ENCODE data around the gene TGFB2.
A peak's percentile ranks its signal among the peaks of the same experiment; 100 is the strongest.

TGFB2 gene

GRCh38 chr1:218328769-218329168 is 16.4 kb upstream of the TGFB2 start:
- no peaks in the 10 kb centered on the region for H3K9me3 ChIP-seq (ENCODE audit: control insufficient read depth in 2 of 2, low read length in 2 of 2)
- H3K4me1 ChIP-seq (ENCODE audit: control insufficient read depth in 2 of 2, insufficient read depth in 2 of 2, low read length in 2 of 2), result no peaks in the 10 kb centered on the region

DNA sequence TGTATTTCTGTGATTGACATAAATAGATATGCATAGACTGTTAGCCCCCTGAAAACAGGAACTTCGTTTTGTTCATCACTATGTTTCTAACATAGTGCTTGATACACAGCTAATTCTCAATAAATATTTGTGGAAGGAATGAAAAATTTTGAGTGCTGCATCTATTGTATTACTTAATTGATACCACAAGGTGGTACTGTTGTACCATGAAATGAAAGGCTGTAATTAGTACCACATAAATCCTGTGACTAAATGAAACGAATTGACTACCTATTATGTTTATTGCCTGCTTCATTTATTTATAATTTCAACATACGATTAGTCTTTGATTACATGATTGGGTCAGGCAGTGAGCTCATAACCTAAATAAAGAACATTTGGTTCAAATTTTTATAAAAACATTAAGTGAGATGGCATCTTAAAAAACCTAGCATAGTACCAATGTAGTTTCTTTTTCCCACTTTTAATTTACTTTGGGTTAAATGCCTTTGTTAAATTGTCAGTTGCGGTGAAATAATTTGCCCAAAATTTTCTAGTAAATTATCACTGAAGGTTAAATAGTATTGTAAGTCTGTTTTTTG is 15.0 kb upstream of the TGFB2 start:
- Histone ChIP-seq H3K9me3 (ENCODE audit: control insufficient read depth in 2 of 2, low read length in 2 of 2) (no peaks in the 10 kb centered on the region), H3K27me3 (ENCODE audit: control insufficient read depth in 2 of 2, insufficient read depth in 2 of 2, low read length in 2 of 2) (no peaks in the 10 kb centered on the region), H3K36me3 (ENCODE audit: control insufficient read depth in 2 of 2, insufficient read depth in 2 of 2, low read length in 2 of 2) (no peaks in the 10 kb centered on the region), H3K4me3 (ENCODE audit: low read length in 2 of 2) (no peak overlapping the region), H3K9ac (ENCODE audit: low read depth in 1 of 2, low read length in 2 of 2) (no peak overlapping the region), H3K27ac (ENCODE audit: low read depth in 2 of 2, low read length in 2 of 2) (no peak overlapping the region), H3K4me1 (ENCODE audit: control insufficient read depth in 2 of 2, insufficient read depth in 2 of 2, low read length in 2 of 2) (no peaks in the 10 kb centered on the region)

More at GRCh38 chr1:218328769-218329168, 16.4 kb upstream of the TGFB2 start:
- Histone ChIP-seq H3K9ac (ENCODE audit: low read depth in 1 of 2, low read length in 2 of 2) (no peak overlapping the region), H3K27ac (ENCODE audit: low read depth in 2 of 2, low read length in 2 of 2) (no peak overlapping the region), H3K4me3 (ENCODE audit: low read length in 2 of 2) (no peak overlapping the region), H3K36me3 (ENCODE audit: control insufficient read depth in 2 of 2, insufficient read depth in 2 of 2, low read length in 2 of 2) (no peaks in the 10 kb centered on the region), H3K27me3 (ENCODE audit: control insufficient read depth in 2 of 2, insufficient read depth in 2 of 2, low read length in 2 of 2) (no peaks in the 10 kb centered on the region)

DNA sequence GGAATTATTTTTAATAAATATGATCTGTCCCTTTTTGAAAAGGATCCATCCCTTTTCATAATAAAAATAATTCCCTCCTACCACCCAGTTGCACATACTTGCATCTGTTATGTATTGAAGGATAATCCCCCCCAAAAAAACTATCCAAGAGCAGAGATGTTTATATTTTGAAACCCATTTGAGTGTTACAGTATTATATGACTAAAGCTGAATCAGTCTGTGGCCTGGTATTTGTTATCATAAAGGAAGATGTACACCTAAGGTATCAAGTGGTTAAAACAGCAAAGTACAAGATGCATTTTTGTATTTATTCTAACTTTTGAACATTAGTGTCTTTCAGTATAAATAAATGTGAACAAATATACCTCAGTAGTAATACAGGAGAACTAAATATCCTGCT is 12.7 kb upstream of the TGFB2 start:
- H3K9ac ChIP-seq (ENCODE audit: low read depth in 1 of 2, low read length in 2 of 2), result no peak overlapping the region
- H3K36me3 ChIP-seq (ENCODE audit: control insufficient read depth in 2 of 2, insufficient read depth in 2 of 2, low read length in 2 of 2), result no peaks in the 10 kb centered on the region
- no peaks in the 10 kb centered on the region for H3K4me1 ChIP-seq (ENCODE audit: control insufficient read depth in 2 of 2, insufficient read depth in 2 of 2, low read length in 2 of 2)
- no peaks in the 10 kb centered on the region for H3K27me3 ChIP-seq (ENCODE audit: control insufficient read depth in 2 of 2, insufficient read depth in 2 of 2, low read length in 2 of 2)
- no peaks in the 10 kb centered on the region for H3K9me3 ChIP-seq (ENCODE audit: control insufficient read depth in 2 of 2, low read length in 2 of 2)
- no peak overlapping the region for H3K27ac ChIP-seq (ENCODE audit: low read depth in 2 of 2, low read length in 2 of 2)
- H3K4me3 ChIP-seq (ENCODE audit: low read length in 2 of 2), result no peak overlapping the region

- Histone ChIP-seq H3K9ac (ENCODE audit: low read depth in 1 of 2, low read length in 2 of 2) (no peak overlapping the region), H3K27ac (ENCODE audit: low read depth in 2 of 2, low read length in 2 of 2) (no peak overlapping the region), H3K27me3 (ENCODE audit: control insufficient read depth in 2 of 2, insufficient read depth in 2 of 2, low read length in 2 of 2) (no peaks in the 10 kb centered on the region), H3K4me1 (ENCODE audit: control insufficient read depth in 2 of 2, insufficient read depth in 2 of 2, low read length in 2 of 2) (no peaks in the 10 kb centered on the region), H3K4me3 (ENCODE audit: low read length in 2 of 2) (no peak overlapping the region), H3K36me3 (ENCODE audit: control insufficient read depth in 2 of 2, insufficient read depth in 2 of 2, low read length in 2 of 2) (no peaks in the 10 kb centered on the region), H3K9me3 (ENCODE audit: control insufficient read depth in 2 of 2, low read length in 2 of 2) (no peaks in the 10 kb centered on the region)
These were observed 8.8 kb upstream of the TGFB2 start for GRCh38 chr1:218336328-218336727.

DNA sequence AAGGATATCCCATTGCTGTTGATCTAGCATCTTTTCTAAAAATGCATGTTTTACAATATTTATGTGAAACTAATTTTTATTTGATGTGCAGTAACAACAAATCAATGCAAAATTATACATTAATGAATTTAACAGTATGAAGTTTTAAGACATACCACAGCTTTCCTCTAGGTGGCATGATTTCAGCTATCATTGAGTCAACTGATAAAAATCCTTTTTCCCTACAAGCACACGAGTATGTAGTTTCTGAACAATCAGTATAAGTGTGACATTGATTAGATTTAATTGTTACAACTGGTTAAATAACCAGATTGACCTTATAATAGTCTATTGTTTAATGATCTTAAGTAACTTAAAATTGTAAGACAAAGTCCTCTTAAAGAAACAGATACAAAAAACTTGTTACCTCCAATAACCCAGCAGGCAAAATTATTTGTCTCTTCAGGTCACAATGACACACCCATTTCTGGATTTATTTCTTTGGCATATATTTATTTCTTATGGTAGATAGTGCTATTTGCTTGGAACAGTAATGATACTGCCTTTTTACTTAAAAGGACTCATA is 5.8 kb upstream of the TGFB2 start:
- Histone ChIP-seq H3K4me3 (ENCODE audit: low read length in 2 of 2) (no peak overlapping the region), H3K36me3 (ENCODE audit: control insufficient read depth in 2 of 2, insufficient read depth in 2 of 2, low read length in 2 of 2) (no peaks in the 10 kb centered on the region), H3K9ac (ENCODE audit: low read depth in 1 of 2, low read length in 2 of 2) (no peak overlapping the region), H3K4me1 (ENCODE audit: control insufficient read depth in 2 of 2, insufficient read depth in 2 of 2, low read length in 2 of 2) (no peaks in the 10 kb centered on the region), H3K9me3 (ENCODE audit: control insufficient read depth in 2 of 2, low read length in 2 of 2) (no peaks in the 10 kb centered on the region), H3K27ac (ENCODE audit: low read depth in 2 of 2, low read length in 2 of 2) (no peak overlapping the region), H3K27me3 (ENCODE audit: control insufficient read depth in 2 of 2, insufficient read depth in 2 of 2, low read length in 2 of 2) (no peaks in the 10 kb centered on the region)

DNA sequence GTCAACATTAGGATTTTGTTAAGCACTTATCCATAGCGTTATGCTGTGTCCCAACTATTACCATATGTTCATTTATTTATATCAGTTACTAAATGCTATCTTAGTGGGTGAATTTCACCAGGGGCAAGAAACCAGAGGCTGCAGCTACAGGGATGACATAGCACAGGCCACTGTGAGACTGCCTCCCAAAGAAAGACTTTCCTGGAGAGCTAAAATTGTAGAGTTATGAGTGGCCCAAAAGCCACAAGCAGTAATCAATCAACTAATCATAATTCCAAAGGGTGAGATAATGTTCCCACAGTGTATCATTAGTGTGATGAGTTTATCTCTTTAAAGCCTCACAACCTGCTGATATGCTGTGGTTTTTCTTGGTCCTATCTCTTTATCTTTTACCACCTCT is 3.8 kb upstream of the TGFB2 start:
- Histone ChIP-seq H3K4me1 (ENCODE audit: control insufficient read depth in 2 of 2, insufficient read depth in 2 of 2, low read length in 2 of 2) (peaks cover 12 to 14% of the 10 kb centered on the region in 2 donors), H3K9me3 (ENCODE audit: control insufficient read depth in 2 of 2, low read length in 2 of 2) (no peaks in the 10 kb centered on the region), H3K36me3 (ENCODE audit: control insufficient read depth in 2 of 2, insufficient read depth in 2 of 2, low read length in 2 of 2) (no peaks in the 10 kb centered on the region), H3K4me3 (ENCODE audit: low read length in 2 of 2) (no peak overlapping the region), H3K9ac (ENCODE audit: low read depth in 1 of 2, low read length in 2 of 2) (no peak overlapping the region), H3K27ac (ENCODE audit: low read depth in 2 of 2, low read length in 2 of 2) (no peak overlapping the region), H3K27me3 (ENCODE audit: control insufficient read depth in 2 of 2, insufficient read depth in 2 of 2, low read length in 2 of 2) (peaks cover 10 to 11% of the 10 kb centered on the region in 2 donors)

GRCh38 chr1:218342091-218342490 is 3.0 kb upstream of the TGFB2 start:
- Histone ChIP-seq H3K4me1 (ENCODE audit: control insufficient read depth in 2 of 2, insufficient read depth in 2 of 2, low read length in 2 of 2) (peaks cover 12 to 15% of the 10 kb centered on the region in 2 donors), H3K4me3 (ENCODE audit: low read length in 2 of 2) (no peak overlapping the region), H3K9me3 (ENCODE audit: control insufficient read depth in 2 of 2, low read length in 2 of 2) (no peaks in the 10 kb centered on the region), H3K36me3 (ENCODE audit: control insufficient read depth in 2 of 2, insufficient read depth in 2 of 2, low read length in 2 of 2) (no peaks in the 10 kb centered on the region), H3K27ac (ENCODE audit: low read depth in 2 of 2, low read length in 2 of 2) (no peak overlapping the region), H3K27me3 (ENCODE audit: control insufficient read depth in 2 of 2, insufficient read depth in 2 of 2, low read length in 2 of 2) (peaks cover 10 to 17% of the 10 kb centered on the region in 2 donors), H3K9ac (ENCODE audit: low read depth in 1 of 2, low read length in 2 of 2) (no peak overlapping the region)

GRCh38 chr1:218345673-218346390 is 696 bp downstream of the TGFB2 start:
- H3K9me3 ChIP-seq (ENCODE audit: control insufficient read depth in 2 of 2, low read length in 2 of 2), result no peaks in the 10 kb centered on the region
- peaks cover 12 to 15% of the 10 kb centered on the region in 2 donors for H3K4me1 ChIP-seq (ENCODE audit: control insufficient read depth in 2 of 2, insufficient read depth in 2 of 2, low read length in 2 of 2)
- H3K9ac ChIP-seq (ENCODE audit: low read depth in 1 of 2, low read length in 2 of 2), result peak overlapping the region; percentile 38 to 68
- no peaks in the 10 kb centered on the region for H3K36me3 ChIP-seq (ENCODE audit: control insufficient read depth in 2 of 2, insufficient read depth in 2 of 2, low read length in 2 of 2)
- H3K4me3 ChIP-seq (ENCODE audit: low read length in 2 of 2), result peak overlapping the region; percentile 65 to 77
- H3K27me3 ChIP-seq (ENCODE audit: control insufficient read depth in 2 of 2, insufficient read depth in 2 of 2, low read length in 2 of 2), result peaks cover 13 to 28% of the 10 kb centered on the region in 2 donors
- H3K27ac ChIP-seq (ENCODE audit: low read depth in 2 of 2, low read length in 2 of 2), result peak overlapping the region; percentile 35 to 42

DNA sequence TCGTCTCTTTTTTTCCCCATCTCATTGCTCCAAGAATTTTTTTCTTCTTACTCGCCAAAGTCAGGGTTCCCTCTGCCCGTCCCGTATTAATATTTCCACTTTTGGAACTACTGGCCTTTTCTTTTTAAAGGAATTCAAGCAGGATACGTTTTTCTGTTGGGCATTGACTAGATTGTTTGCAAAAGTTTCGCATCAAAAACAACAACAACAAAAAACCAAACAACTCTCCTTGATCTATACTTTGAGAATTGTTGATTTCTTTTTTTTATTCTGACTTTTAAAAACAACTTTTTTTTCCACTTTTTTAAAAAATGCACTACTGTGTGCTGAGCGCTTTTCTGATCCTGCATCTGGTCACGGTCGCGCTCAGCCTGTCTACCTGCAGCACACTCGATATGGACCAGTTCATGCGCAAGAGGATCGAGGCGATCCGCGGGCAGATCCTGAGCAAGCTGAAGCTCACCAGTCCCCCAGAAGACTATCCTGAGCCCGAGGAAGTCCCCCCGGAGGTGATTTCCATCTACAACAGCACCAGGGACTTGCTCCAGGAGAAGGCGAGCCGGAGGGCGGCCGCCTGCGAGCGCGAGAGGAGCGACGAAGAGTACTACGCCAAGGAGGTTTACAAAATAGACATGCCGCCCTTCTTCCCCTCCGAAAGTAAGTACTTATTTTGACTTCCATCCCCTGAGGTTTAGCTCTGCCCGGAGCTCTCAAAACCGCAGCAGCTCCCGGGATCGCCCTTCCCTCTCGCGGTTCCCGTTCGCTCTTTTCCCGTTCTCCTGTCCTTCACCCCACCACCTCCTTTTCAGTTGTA is 1.5 kb downstream of the TGFB2 start:
- H3K4me1 ChIP-seq (ENCODE audit: control insufficient read depth in 2 of 2, insufficient read depth in 2 of 2, low read length in 2 of 2), result peaks cover 12 to 15% of the 10 kb centered on the region in 2 donors
- peak overlapping the region; percentile 65 to 77 for H3K4me3 ChIP-seq (ENCODE audit: low read length in 2 of 2)
- H3K36me3 ChIP-seq (ENCODE audit: control insufficient read depth in 2 of 2, insufficient read depth in 2 of 2, low read length in 2 of 2), result no peaks in the 10 kb centered on the region
- peak overlapping the region; percentile 41 to 48 for H3K9ac ChIP-seq (ENCODE audit: low read depth in 1 of 2, low read length in 2 of 2)
- peaks cover 13 to 28% of the 10 kb centered on the region in 2 donors for H3K27me3 ChIP-seq (ENCODE audit: control insufficient read depth in 2 of 2, insufficient read depth in 2 of 2, low read length in 2 of 2)
- peak overlapping the region in 1 of 2 donors; percentile 13 for H3K27ac ChIP-seq (ENCODE audit: low read depth in 2 of 2, low read length in 2 of 2)
- H3K9me3 ChIP-seq (ENCODE audit: control insufficient read depth in 2 of 2, low read length in 2 of 2), result no peaks in the 10 kb centered on the region

- Histone ChIP-seq H3K27me3 (ENCODE audit: control insufficient read depth in 2 of 2, insufficient read depth in 2 of 2, low read length in 2 of 2) (peaks cover 13 to 28% of the 10 kb centered on the region in 2 donors), H3K36me3 (ENCODE audit: control insufficient read depth in 2 of 2, insufficient read depth in 2 of 2, low read length in 2 of 2) (no peaks in the 10 kb centered on the region), H3K4me1 (ENCODE audit: control insufficient read depth in 2 of 2, insufficient read depth in 2 of 2, low read length in 2 of 2) (peaks cover 12 to 15% of the 10 kb centered on the region in 2 donors), H3K9ac (ENCODE audit: low read depth in 1 of 2, low read length in 2 of 2) (peak overlapping the region in 1 of 2 donors; percentile 41), H3K4me3 (ENCODE audit: low read length in 2 of 2) (peak overlapping the region; percentile 36 to 77), H3K9me3 (ENCODE audit: control insufficient read depth in 2 of 2, low read length in 2 of 2) (no peaks in the 10 kb centered on the region), H3K27ac (ENCODE audit: low read depth in 2 of 2, low read length in 2 of 2) (peak overlapping the region in 1 of 2 donors; percentile 4)
These were observed 2.2 kb downstream of the TGFB2 start for GRCh38 chr1:218347336-218347722.

Data from mucosa of rectum (tissue), 2 donors.